Measurements from ENCODE around the gene DRD2. TPM values are rescaled to one million over a fixed set of nuclear protein-coding genes. Genes with fewer than 3 reads are reported as not detected.

DRD2 gene
- polyA plus RNA-seq, 4 donors: 0.28 to 0.41 TPM; not detected in 2

DNA sequence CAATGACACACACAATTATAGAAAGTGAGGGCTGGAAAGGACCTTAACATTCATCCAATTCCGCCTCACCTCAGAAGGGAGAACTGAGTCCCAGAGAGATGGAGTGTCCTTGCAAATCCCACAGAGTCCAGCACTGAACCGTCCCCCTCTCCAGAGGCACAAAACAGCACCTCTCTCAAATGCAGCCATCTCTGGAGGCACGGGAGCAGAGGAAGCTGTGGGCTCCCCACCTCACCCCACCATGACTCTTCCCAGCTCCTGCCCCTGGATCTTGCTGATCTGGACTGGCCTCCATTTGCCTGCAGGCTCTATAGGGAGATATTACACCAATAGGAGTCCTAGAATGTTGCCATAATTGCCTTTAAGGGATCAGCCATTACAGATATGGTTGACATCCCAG is 1.4 kb upstream of the DRD2 start:
- Histone ChIP-seq H3K4me3 (ENCODE audit: low read depth in 1 of 3, low read length in 3 of 3) (no peak overlapping the region), H3K27ac (ENCODE audit: low read depth in 1 of 3, low read length in 2 of 3) (no peak overlapping the region), H3K27me3 (ENCODE audit: control insufficient read depth in 3 of 3, insufficient read depth in 3 of 3, low read length in 3 of 3) (peaks cover 7 to 49% (median 33%) of the 10 kb centered on the region in 3 donors), H3K4me1 (ENCODE audit: control insufficient read depth in 3 of 3, insufficient read depth in 2 of 3, low read depth in 1 of 3, low read length in 2 of 3) (no peaks in the 10 kb centered on the region), H3K36me3 (ENCODE audit: control insufficient read depth in 3 of 3, insufficient read depth in 2 of 3, low read depth in 1 of 3, low read length in 3 of 3) (no peaks in the 10 kb centered on the region), H3K9me3 (ENCODE audit: control insufficient read depth in 2 of 2, insufficient read depth in 1 of 2, low read depth in 1 of 2, low read length in 1 of 2) (no peaks in the 10 kb centered on the region)
- WGBS, 3 donors: 70 to 84% (median 82%) methylated on average over 3 of the region's 3 CpGs
- DNase-seq (no peak), FAIRE-seq (no peak)

- H3K36me3 ChIP-seq (ENCODE audit: control insufficient read depth in 3 of 3, insufficient read depth in 2 of 3, low read depth in 1 of 3, low read length in 3 of 3): no peaks in the 10 kb centered on the region
- H3K27ac ChIP-seq (ENCODE audit: low read depth in 1 of 3, low read length in 2 of 3): no peak overlapping the region
- H3K9me3 ChIP-seq (ENCODE audit: control insufficient read depth in 2 of 2, insufficient read depth in 1 of 2, low read depth in 1 of 2, low read length in 1 of 2): no peaks in the 10 kb centered on the region
- H3K4me3 ChIP-seq (ENCODE audit: low read depth in 1 of 3, low read length in 3 of 3): peak overlapping the region in 1 of 3 donors; percentile 16
- FAIRE-seq (no peak), DNase-seq (peak; percentile 65 to 92)
- 1 to 3% (median 3%) methylated on average over 51 to 70 of the region's 70 CpGs for WGBS, 3 donors
- no peaks in the 10 kb centered on the region for H3K4me1 ChIP-seq (ENCODE audit: control insufficient read depth in 3 of 3, insufficient read depth in 2 of 3, low read depth in 1 of 3, low read length in 2 of 3)
- peaks cover 7 to 44% (median 33%) of the 10 kb centered on the region in 3 donors for H3K27me3 ChIP-seq (ENCODE audit: control insufficient read depth in 3 of 3, insufficient read depth in 3 of 3, low read length in 3 of 3)
Observed at GRCh38 chr11:113474362-113475159, 637 bp downstream of the DRD2 start.

GRCh38 chr11:113473983-113474361 is 1.2 kb downstream of the DRD2 start:
- FAIRE-seq: no peak
- H3K27me3 ChIP-seq (ENCODE audit: control insufficient read depth in 3 of 3, insufficient read depth in 3 of 3, low read length in 3 of 3): peaks cover 7 to 44% (median 33%) of the 10 kb centered on the region in 3 donors
- WGBS, 3 donors: 24 to 33% (median 29%) methylated on average over 9 of the region's 9 CpGs

DNA sequence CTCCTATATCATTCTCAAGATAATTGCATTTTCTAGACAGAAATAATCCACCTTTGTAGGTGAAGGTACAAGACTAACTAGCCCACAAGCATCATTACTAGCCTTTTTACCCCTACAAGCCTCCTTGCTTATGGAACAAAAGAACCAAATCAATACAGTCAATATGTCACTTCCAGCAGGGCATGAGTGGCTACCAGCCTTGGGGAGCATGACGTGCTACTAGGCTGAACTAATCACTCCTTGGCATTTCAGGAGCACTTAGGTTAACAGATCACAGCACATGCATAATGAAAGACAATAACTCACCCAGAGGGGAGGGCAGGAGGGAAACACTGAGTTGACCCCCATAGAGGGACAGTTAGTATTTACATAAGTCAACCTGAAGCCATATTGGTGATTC is 2.7 kb downstream of the DRD2 start:
- peaks cover 7 to 40% (median 33%) of the 10 kb centered on the region in 3 donors for H3K27me3 ChIP-seq (ENCODE audit: control insufficient read depth in 3 of 3, insufficient read depth in 3 of 3, low read length in 3 of 3)

More at GRCh38 chr11:113473983-113474361, 1.2 kb downstream of the DRD2 start:
- H3K4me3 ChIP-seq (ENCODE audit: low read depth in 1 of 3, low read length in 3 of 3): no peak overlapping the region
- no peak overlapping the region for H3K27ac ChIP-seq (ENCODE audit: low read depth in 1 of 3, low read length in 2 of 3)
- no peaks in the 10 kb centered on the region for H3K4me1 ChIP-seq (ENCODE audit: control insufficient read depth in 3 of 3, insufficient read depth in 2 of 3, low read depth in 1 of 3, low read length in 2 of 3)
- no peak for DNase-seq
- no peaks in the 10 kb centered on the region for H3K36me3 ChIP-seq (ENCODE audit: control insufficient read depth in 3 of 3, insufficient read depth in 2 of 3, low read depth in 1 of 3, low read length in 3 of 3)
- H3K9me3 ChIP-seq (ENCODE audit: control insufficient read depth in 2 of 2, insufficient read depth in 1 of 2, low read depth in 1 of 2, low read length in 1 of 2): no peaks in the 10 kb centered on the region

DNA sequence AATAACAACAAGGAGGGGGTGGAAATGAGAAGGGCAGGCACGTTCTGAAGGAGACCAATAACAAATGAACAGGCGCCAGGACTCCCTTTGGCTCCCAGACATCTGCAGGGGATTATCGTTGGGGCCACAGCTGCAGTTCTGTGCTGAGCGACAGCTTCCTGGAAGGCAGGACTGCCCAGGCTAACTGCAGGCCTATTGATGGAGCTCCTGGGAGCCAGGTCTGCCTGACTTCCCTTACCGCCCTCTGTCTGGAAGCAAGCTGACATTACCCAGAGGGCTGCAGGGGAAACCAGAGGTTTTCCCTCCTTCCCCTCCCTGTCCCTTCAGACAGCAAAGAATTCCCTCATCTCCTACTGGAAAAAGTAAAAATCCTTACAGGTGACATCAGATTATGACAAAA is 5.0 kb downstream of the DRD2 start:
- no peak overlapping the region for H3K27ac ChIP-seq (ENCODE audit: low read depth in 1 of 3, low read length in 2 of 3)
- FAIRE-seq (no peak), DNase-seq (no peak)

More for the DNA sequence above, 2.7 kb downstream of the DRD2 start:
- 56 to 85% (median 71%) methylated on average over 1 of the region's 1 CpG for WGBS, 3 donors
- no peak overlapping the region for H3K4me3 ChIP-seq (ENCODE audit: low read depth in 1 of 3, low read length in 3 of 3)
- FAIRE-seq (no peak), DNase-seq (no peak)
- H3K36me3 ChIP-seq (ENCODE audit: control insufficient read depth in 3 of 3, insufficient read depth in 2 of 3, low read depth in 1 of 3, low read length in 3 of 3): no peaks in the 10 kb centered on the region
- H3K4me1 ChIP-seq (ENCODE audit: control insufficient read depth in 3 of 3, insufficient read depth in 2 of 3, low read depth in 1 of 3, low read length in 2 of 3): no peaks in the 10 kb centered on the region
- no peak overlapping the region for H3K27ac ChIP-seq (ENCODE audit: low read depth in 1 of 3, low read length in 2 of 3)
- H3K9me3 ChIP-seq (ENCODE audit: control insufficient read depth in 2 of 2, insufficient read depth in 1 of 2, low read depth in 1 of 2, low read length in 1 of 2): no peaks in the 10 kb centered on the region

DNA sequence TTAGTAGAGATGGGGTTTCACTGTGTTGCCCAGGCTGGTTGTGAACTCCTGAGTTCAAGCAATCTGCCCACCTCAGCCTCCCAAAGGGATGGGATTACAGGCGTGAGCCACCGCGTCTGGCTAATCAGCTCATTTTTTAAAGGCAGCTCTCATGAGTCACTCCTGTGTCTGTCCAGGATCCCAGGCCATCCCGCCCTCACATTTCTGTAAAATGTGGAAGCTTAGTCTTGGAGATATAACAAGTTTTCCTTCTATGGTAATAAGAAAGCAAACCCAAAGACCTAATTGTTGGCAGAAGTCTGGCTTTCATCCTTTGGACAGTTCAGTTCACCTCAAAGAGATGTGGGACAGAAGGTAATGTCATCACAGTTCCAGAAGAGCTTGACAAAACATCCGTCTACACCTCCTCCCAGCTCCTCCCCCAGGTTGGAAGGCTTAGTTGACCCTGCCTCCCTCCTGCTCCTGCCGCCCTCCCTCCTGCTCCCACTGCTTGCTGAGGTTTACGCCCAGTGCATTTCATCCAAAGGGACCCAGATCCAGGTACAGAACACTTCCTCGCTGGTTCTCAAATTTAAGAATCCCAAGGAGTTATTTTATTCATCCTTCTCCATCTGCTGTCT is 6.4 kb downstream of the DRD2 start:
- Histone ChIP-seq H3K27me3 (ENCODE audit: control insufficient read depth in 3 of 3, insufficient read depth in 3 of 3, low read length in 3 of 3) (peaks cover 0 to 10% (median 9%) of the 10 kb centered on the region in 3 donors), H3K4me3 (ENCODE audit: low read depth in 1 of 3, low read length in 3 of 3) (no peak overlapping the region), H3K9me3 (ENCODE audit: control insufficient read depth in 2 of 2, insufficient read depth in 1 of 2, low read depth in 1 of 2, low read length in 1 of 2) (no peaks in the 10 kb centered on the region), H3K36me3 (ENCODE audit: control insufficient read depth in 3 of 3, insufficient read depth in 2 of 3, low read depth in 1 of 3, low read length in 3 of 3) (no peaks in the 10 kb centered on the region), H3K4me1 (ENCODE audit: control insufficient read depth in 3 of 3, insufficient read depth in 2 of 3, low read depth in 1 of 3, low read length in 2 of 3) (no peaks in the 10 kb centered on the region), H3K27ac (ENCODE audit: low read depth in 1 of 3, low read length in 2 of 3) (no peak overlapping the region)
- WGBS, 3 donors: 78 to 88% (median 86%) methylated on average over 8 of the region's 8 CpGs
- FAIRE-seq (no peak), DNase-seq (no peak)

More for the DNA sequence above, 5.0 kb downstream of the DRD2 start:
- 46 to 77% (median 61%) methylated on average over 5 of the region's 5 CpGs for WGBS, 3 donors
- Histone ChIP-seq H3K36me3 (ENCODE audit: control insufficient read depth in 3 of 3, insufficient read depth in 2 of 3, low read depth in 1 of 3, low read length in 3 of 3) (no peaks in the 10 kb centered on the region), H3K9me3 (ENCODE audit: control insufficient read depth in 2 of 2, insufficient read depth in 1 of 2, low read depth in 1 of 2, low read length in 1 of 2) (no peaks in the 10 kb centered on the region), H3K4me1 (ENCODE audit: control insufficient read depth in 3 of 3, insufficient read depth in 2 of 3, low read depth in 1 of 3, low read length in 2 of 3) (no peaks in the 10 kb centered on the region), H3K27me3 (ENCODE audit: control insufficient read depth in 3 of 3, insufficient read depth in 3 of 3, low read length in 3 of 3) (peaks cover 7 to 20% (median 18%) of the 10 kb centered on the region in 3 donors), H3K4me3 (ENCODE audit: low read depth in 1 of 3, low read length in 3 of 3) (no peak overlapping the region)

- H3K4me1 ChIP-seq (ENCODE audit: control insufficient read depth in 3 of 3, insufficient read depth in 2 of 3, low read depth in 1 of 3, low read length in 2 of 3): no peaks in the 10 kb centered on the region
- H3K27me3 ChIP-seq (ENCODE audit: control insufficient read depth in 3 of 3, insufficient read depth in 3 of 3, low read length in 3 of 3): peaks cover 0 to 3% (median 3%) of the 10 kb centered on the region in 3 donors
- no peak overlapping the region for H3K4me3 ChIP-seq (ENCODE audit: low read depth in 1 of 3, low read length in 3 of 3)
- 69 to 77% (median 71%) methylated on average over 2 of the region's 2 CpGs for WGBS, 3 donors
- DNase-seq: no peak
- no peaks in the 10 kb centered on the region for H3K9me3 ChIP-seq (ENCODE audit: control insufficient read depth in 2 of 2, insufficient read depth in 1 of 2, low read depth in 1 of 2, low read length in 1 of 2)
- FAIRE-seq: no peak
- H3K36me3 ChIP-seq (ENCODE audit: control insufficient read depth in 3 of 3, insufficient read depth in 2 of 3, low read depth in 1 of 3, low read length in 3 of 3): no peaks in the 10 kb centered on the region
- no peak overlapping the region for H3K27ac ChIP-seq (ENCODE audit: low read depth in 1 of 3, low read length in 2 of 3)
Observed at GRCh38 chr11:113467545-113467944, 7.7 kb downstream of the DRD2 start.

DNA sequence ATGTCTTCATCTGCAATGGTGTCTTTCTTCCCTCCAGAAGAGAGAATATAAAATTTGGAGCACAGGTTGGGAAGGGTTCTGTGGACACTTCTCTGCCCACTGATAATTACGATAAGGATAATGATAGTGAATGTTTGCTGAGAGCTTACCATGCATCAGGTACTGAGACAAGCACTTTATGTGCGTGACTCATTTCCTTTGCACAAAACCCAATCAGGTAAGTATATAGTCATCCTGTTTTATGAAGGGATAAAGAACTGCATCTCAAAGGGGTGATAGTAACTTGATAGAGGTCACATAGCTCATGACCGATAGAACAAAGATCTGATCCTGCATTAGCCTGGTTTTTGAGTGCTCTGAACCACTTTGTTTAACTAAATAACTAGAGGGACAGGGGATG is 9.4 kb downstream of the DRD2 start:
- Histone ChIP-seq H3K27me3 (ENCODE audit: control insufficient read depth in 3 of 3, insufficient read depth in 3 of 3, low read length in 3 of 3) (peaks cover 0 to 2% (median 0%) of the 10 kb centered on the region in 3 donors), H3K36me3 (ENCODE audit: control insufficient read depth in 3 of 3, insufficient read depth in 2 of 3, low read depth in 1 of 3, low read length in 3 of 3) (no peaks in the 10 kb centered on the region), H3K9me3 (ENCODE audit: control insufficient read depth in 2 of 2, insufficient read depth in 1 of 2, low read depth in 1 of 2, low read length in 1 of 2) (no peaks in the 10 kb centered on the region), H3K4me3 (ENCODE audit: low read depth in 1 of 3, low read length in 3 of 3) (no peak overlapping the region), H3K27ac (ENCODE audit: low read depth in 1 of 3, low read length in 2 of 3) (no peak overlapping the region), H3K4me1 (ENCODE audit: control insufficient read depth in 3 of 3, insufficient read depth in 2 of 3, low read depth in 1 of 3, low read length in 2 of 3) (no peaks in the 10 kb centered on the region)
- no peak for FAIRE-seq
- no peak for DNase-seq
- WGBS, 3 donors: 73 to 88% (median 87%) methylated on average over 3 of the region's 3 CpGs

Measured in small intestine (tissue), 7 donors.